Osteocyte (in vitro differentiated cells): ENCODE measurements around the gene ZNF254. TPM values are rescaled to one million over a fixed set of nuclear protein-coding genes. Genes with fewer than 3 reads are reported as not detected.
"Not testable (repeated sequence)": the region's sequence is repeated elsewhere in the genome, so short reads cannot be mapped to it uniquely, and the experiment has no call there.

ENCODE experiments used
- DNase-seq: peaks from one replicate; pipeline ENCODE4 v3.0.0; 2021; ENCODE audit warnings: mixed read lengths; ENCODE audit not compliant: unreplicated experiment; ENCODE audit errors: extremely low spot score
- H3K27ac Mint-ChIP-seq: one replicate; pipeline ENCODE4 v1.8.0; 2021; ENCODE audit warnings: mild to moderate bottlenecking, mixed read lengths; ENCODE audit not compliant: unreplicated experiment
- H3K27me3 Mint-ChIP-seq: one replicate; pipeline ENCODE4 v1.8.0; 2021; ENCODE audit warnings: mixed read lengths; ENCODE audit not compliant: unreplicated experiment
- H3K36me3 Mint-ChIP-seq: one replicate; pipeline ENCODE4 v1.8.0; 2021; ENCODE audit warnings: mixed read lengths; ENCODE audit not compliant: unreplicated experiment
- H3K4me1 Mint-ChIP-seq: one replicate; pipeline ENCODE4 v1.8.0; 2021; ENCODE audit warnings: mixed read lengths; ENCODE audit not compliant: unreplicated experiment
- H3K4me3 Mint-ChIP-seq: one replicate; pipeline ENCODE4 v1.8.0; 2021; ENCODE audit warnings: mild to moderate bottlenecking, moderate library complexity, mixed read lengths; ENCODE audit not compliant: unreplicated experiment
- H3K9me3 Mint-ChIP-seq: one replicate; pipeline ENCODE4 v1.8.0; 2021; ENCODE audit warnings: mixed read lengths; ENCODE audit not compliant: unreplicated experiment
- total RNA-seq: library from RNA; stranded (reverse); gene quantifications from 2 replicates; pipeline ENCODE4 v1.2.1, GENCODE V29; 2021
- TF ChIP-seq, protein P1 (sequence below): fragments of 200-600 bp; sonication (generic); IDR thresholded peaks from 2 replicates; pipeline ENCODE4 v1.5.0; 2021; ENCODE audit warnings: antibody characterized with exemption, mild to moderate bottlenecking, moderate library complexity

Gene ZNF254
- total RNA-seq, 1 donor from 2014 or later = 18.7 TPM

DNA sequence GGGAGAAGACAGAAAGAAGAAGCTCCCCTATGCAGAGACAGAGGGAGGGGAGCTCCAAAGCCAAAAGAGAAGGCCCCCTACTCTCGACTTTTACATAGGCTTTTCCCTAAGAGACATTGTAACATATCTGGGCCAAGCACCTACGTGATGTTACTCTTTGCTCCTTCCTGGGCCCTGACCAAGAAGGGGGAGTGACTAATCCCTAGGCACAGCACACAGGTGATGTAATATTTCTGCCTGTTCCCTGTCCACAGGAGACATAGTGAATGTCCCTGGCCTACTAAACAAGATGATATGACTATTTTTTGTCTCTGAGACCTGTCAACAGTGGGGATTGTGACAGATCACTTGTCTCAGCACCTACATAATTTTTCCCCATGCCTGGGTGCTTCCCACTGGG lies 15.9 kb upstream of the ZNF254 start:
- Mint-ChIP-seq H3K27ac (no peak overlapping the region), H3K9me3 (peaks cover 15% of the 10 kb centered on the region), H3K27me3 (no peaks in the 10 kb centered on the region), H3K4me1 (no peaks in the 10 kb centered on the region), H3K36me3 (peaks cover 42% of the 10 kb centered on the region), H3K4me3 (no peak overlapping the region)
- DNase-seq = no peak
- TF ChIP-seq, protein P1, sequence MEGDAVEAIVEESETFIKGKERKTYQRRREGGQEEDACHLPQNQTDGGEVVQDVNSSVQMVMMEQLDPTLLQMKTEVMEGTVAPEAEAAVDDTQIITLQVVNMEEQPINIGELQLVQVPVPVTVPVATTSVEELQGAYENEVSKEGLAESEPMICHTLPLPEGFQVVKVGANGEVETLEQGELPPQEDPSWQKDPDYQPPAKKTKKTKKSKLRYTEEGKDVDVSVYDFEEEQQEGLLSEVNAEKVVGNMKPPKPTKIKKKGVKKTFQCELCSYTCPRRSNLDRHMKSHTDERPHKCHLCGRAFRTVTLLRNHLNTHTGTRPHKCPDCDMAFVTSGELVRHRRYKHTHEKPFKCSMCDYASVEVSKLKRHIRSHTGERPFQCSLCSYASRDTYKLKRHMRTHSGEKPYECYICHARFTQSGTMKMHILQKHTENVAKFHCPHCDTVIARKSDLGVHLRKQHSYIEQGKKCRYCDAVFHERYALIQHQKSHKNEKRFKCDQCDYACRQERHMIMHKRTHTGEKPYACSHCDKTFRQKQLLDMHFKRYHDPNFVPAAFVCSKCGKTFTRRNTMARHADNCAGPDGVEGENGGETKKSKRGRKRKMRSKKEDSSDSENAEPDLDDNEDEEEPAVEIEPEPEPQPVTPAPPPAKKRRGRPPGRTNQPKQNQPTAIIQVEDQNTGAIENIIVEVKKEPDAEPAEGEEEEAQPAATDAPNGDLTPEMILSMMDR = no peak

DNA sequence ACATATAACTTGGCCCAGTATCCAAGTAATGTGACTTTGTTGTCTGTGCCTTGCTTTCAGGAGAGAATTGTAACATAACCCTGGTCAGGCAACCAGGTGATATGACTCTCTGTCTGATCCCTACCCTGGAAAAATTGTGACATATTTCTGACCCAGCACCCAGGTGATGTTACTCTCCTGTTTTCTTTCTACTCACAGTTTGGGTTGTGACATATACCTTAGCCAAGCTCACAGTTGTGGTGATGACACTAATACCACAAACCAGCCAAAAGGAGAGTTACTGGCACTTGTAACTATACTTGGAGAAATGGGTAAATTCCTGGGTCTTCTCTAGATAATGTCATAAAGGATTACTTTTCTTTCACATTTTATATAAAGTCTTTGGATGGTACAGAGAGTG lies 14.3 kb upstream of the ZNF254 start:
- Mint-ChIP-seq H3K27ac (no peak overlapping the region), H3K27me3 (no peaks in the 10 kb centered on the region), H3K9me3 (peaks cover 15% of the 10 kb centered on the region), H3K4me3 (no peak overlapping the region), H3K36me3 (peaks cover 37% of the 10 kb centered on the region), H3K4me1 (no peaks in the 10 kb centered on the region)
- no peak for DNase-seq
- TF ChIP-seq, protein P1 = no peak

DNA sequence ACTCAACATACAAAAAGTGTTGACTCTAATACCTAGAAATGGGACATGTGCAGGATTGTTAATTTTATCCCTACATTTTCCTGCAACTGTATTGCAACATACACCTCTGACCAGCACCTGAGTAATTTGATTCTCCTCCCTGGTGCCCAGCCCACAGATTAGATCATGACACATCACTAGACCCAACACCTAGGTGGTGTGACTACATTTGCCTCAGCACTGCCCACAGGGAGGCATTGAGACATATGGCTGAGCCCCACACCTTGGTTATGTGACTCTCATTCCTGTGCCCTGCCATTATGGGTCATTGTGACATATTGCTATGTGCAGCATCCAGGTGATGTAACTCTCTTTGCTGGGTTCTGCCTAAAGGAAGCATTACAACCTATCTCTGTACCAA lies 13.2 kb upstream of the ZNF254 start:
- no peak overlapping the region for H3K4me3 Mint-ChIP-seq
- DNase-seq = peak; percentile 56
- TF ChIP-seq, protein P1 = no peak
- no peak overlapping the region for H3K27ac Mint-ChIP-seq
- no peaks in the 10 kb centered on the region for H3K27me3 Mint-ChIP-seq
- H3K9me3 Mint-ChIP-seq = peaks cover 15% of the 10 kb centered on the region
- no peaks in the 10 kb centered on the region for H3K4me1 Mint-ChIP-seq
- peaks cover 33% of the 10 kb centered on the region for H3K36me3 Mint-ChIP-seq

DNA sequence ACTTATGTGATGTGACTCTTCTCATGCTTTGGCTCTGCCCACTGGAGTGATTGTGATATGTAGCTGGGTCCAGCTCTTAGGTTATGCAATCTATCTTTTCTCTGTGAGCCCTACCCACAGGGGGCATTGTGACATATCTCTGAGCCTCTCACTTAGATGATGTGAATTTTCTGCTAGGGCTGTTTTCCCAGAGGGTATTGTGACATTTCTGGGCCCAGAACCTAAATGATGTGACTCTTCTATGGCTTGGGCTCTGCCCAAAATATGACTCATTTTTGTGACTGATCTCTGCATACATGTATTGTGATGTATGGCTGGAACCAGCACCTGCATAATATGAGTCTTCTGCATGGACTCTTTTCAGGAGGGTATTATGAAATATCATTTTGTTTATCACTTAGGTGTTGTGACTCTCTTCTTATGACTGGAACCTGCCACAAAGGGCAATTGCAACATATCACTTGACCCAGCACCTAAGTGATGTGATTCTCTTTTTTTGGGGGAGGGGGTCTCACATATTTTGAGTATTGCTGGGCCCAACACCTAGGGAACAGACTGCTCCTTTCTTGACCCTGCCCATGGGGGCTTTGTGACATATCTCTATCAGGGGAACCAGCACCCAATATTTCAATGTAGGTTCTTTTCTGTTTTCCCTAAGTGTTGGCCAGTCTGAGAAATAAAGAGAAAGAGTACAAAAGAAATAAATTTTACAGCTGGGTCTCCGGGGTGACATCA lies 12.1 kb upstream of the ZNF254 start:
- Mint-ChIP-seq H3K27me3 (no peaks in the 10 kb centered on the region), H3K4me1 (no peaks in the 10 kb centered on the region), H3K9me3 (peaks cover 15% of the 10 kb centered on the region), H3K27ac (no peak overlapping the region), H3K4me3 (no peak overlapping the region), H3K36me3 (peaks cover 34% of the 10 kb centered on the region)
- TF ChIP-seq, protein P1 = no peak
- DNase-seq = peak; percentile 5

DNA sequence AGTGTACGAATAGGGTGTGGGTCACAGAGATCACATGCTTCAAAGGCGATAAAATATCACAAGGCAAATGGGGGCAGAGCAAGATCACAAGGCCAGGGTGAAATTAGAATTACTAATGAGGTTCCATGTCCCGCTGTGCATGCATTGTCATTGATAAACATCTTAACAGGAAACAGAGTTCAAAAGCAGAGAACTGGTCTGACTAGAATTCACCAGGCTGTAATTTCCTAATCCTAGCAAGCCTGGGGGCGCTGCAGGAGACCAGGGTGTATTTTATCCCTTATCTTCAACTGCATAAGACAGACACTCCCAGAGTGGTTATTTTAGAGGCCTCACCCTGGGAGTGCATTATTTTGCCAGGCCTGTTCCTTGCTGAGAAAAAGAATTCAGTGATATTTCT lies 11.5 kb upstream of the ZNF254 start:
- not testable (repeated sequence) for H3K4me1 Mint-ChIP-seq, H3K27me3 Mint-ChIP-seq, H3K27ac Mint-ChIP-seq, H3K4me3 Mint-ChIP-seq
- Mint-ChIP-seq H3K9me3 (peaks cover 15% of the 10 kb centered on the region), H3K36me3 (peaks cover 34% of the 10 kb centered on the region)
- peak; percentile 21 for DNase-seq
